A673 (cell line): ENCODE measurements around the gene TMOD2.

Experiments
- CTCF ChIP-seq: fragments of 300-800, 200-600 bp; sonication (generic); conservative IDR thresholded peaks from 2 replicates; pipeline ENCODE4 v1.5.1; 2017; ENCODE audit warnings: low read depth, mild to moderate bottlenecking, antibody characterized with exemption, low read length, moderate library complexity, mixed read lengths
- EZH2 ChIP-seq: fragments of 200-600 bp; sonication (generic); IDR thresholded peaks from 2 replicates; pipeline ENCODE4 v1.6.1; 2017; ENCODE audit warnings: borderline replicate concordance, low read depth, mild to moderate bottlenecking, mixed read lengths, antibody characterized with exemption, low read length; ENCODE audit not compliant: poor library complexity, severe bottlenecking

- TF ChIP-seq CTCF (no peak), EZH2 (no peak)
Measured at GRCh38 chr15:51793521-51794305, 42.3 kb downstream of the TMOD2 start.
